Mucosa of descending colon (tissue), 3 donors: Measurements from ENCODE around the gene HPN. TPM values are rescaled to one million over a fixed set of nuclear protein-coding genes. Genes with fewer than 3 reads are reported as not detected.

ENCODE experiments used
- ATAC-seq: fragments of 200-7000 bp; cut with Tn5 transposase; one replicate; pipeline ENCODE4 v1.9.1; 2020; ENCODE audit warnings: mild to moderate bottlenecking, moderate library complexity
- DNase-seq, 3 donors: peaks; one replicate each; pipeline ENCODE4 v3.0.0-alpha.2; 2020
- H3K36me3 ChIP-seq: fragments of 200-600 bp; one replicate; pipeline ENCODE4 v1.8.0; 2021; ENCODE audit warnings: low read depth, mild to moderate bottlenecking
- H3K4me1 ChIP-seq: fragments of 200-600 bp; one replicate; pipeline ENCODE4 v1.8.0; 2021; ENCODE audit warnings: low read depth, mild to moderate bottlenecking
- H3K4me3 ChIP-seq: fragments of 200-600 bp; one replicate; pipeline ENCODE4 v1.8.0; 2021; ENCODE audit warnings: mild to moderate bottlenecking
- H3K9me3 ChIP-seq: fragments of 200-600 bp; one replicate; pipeline ENCODE4 v1.8.0; 2021; ENCODE audit warnings: mild to moderate bottlenecking
- CTCF ChIP-seq: fragments of 200-600 bp; IDR thresholded peaks from one replicate; pipeline ENCODE4 v1.8.0; 2022; ENCODE audit warnings: antibody characterized with exemption, mild to moderate bottlenecking
- intact Hi-C, 2 donors: fragments of 100-400 bp; cut with DNase I in 1 of 2; cut with micrococcal nuclease in 1 of 2; formaldehyde crosslinking; loops; one replicate each; pipeline versions ENCODE4 v1.11.0 to v1.11.1; 2022; cut with DNase I, micrococcal nuclease
- total RNA-seq, 3 donors: library from RNA; stranded (reverse); fragmentation: NEBNext Ultra II Directional in 2 of 3; extraction: Animal tissue kit (Norgen Biotek cat#: 25700) in 2 of 3; gene quantifications; one replicate each; pipeline versions ENCODE4 v1.2.1 to v1.2.4, GENCODE V29; 2021 to 2023
- donor health status: DM: no; HTN: no; CAD: no; lungs with moderate emphysema.
- donor health status: DM: no; HTN: no; CAD: no.
- donor health status: DM: no; HTN: yes; CAD: no.

The HPN gene
- total RNA-seq, 3 donors from 2014 or later, result 0.54 to 0.94 TPM; not detected in 1

- DNase-seq, result no peak
- H3K4me1 ChIP-seq, result peaks cover 3% of the 10 kb centered on the region
- intact Hi-C loops, result no loop called here
- no peak overlapping the region for H3K4me3 ChIP-seq
- no peak for ATAC-seq
- H3K9me3 ChIP-seq, result no peaks in the 10 kb centered on the region
- TF ChIP-seq CTCF, result no peak
- H3K36me3 ChIP-seq, result no peaks in the 10 kb centered on the region
Observed at GRCh38 chr19:35090160-35090505, 48.6 kb downstream of the HPN start.

- peak in 1 of 3 donors; percentile 76 for DNase-seq
- Histone ChIP-seq H3K4me1 (peaks cover 3% of the 10 kb centered on the region), H3K9me3 (no peaks in the 10 kb centered on the region), H3K4me3 (no peak overlapping the region), H3K36me3 (no peaks in the 10 kb centered on the region)
- peak; percentile 28 for TF ChIP-seq CTCF
- ATAC-seq, result peak; percentile 87
- intact Hi-C loops, result no loop called here
Observed at GRCh38 chr19:35090506-35091214, 49.1 kb downstream of the HPN start.

- DNase-seq, result no peak
- Histone ChIP-seq H3K36me3 (no peaks in the 10 kb centered on the region), H3K9me3 (no peaks in the 10 kb centered on the region), H3K4me1 (peaks cover 3% of the 10 kb centered on the region), H3K4me3 (no peak overlapping the region)
- no peak for TF ChIP-seq CTCF
- ATAC-seq, result no peak
- intact Hi-C loops, result no loop called here
Observed at GRCh38 chr19:35093430-35093829, 51.9 kb downstream of the HPN start.

GRCh38 chr19:35093941-35094647 lies 52.6 kb downstream of the HPN start:
- no peaks in the 10 kb centered on the region for H3K9me3 ChIP-seq
- no peaks in the 10 kb centered on the region for H3K36me3 ChIP-seq
- intact Hi-C loops, result no loop called here
- DNase-seq (peak in 1 of 3 donors; percentile 3), ATAC-seq (no peak)
- no peak overlapping the region for H3K4me3 ChIP-seq
- H3K4me1 ChIP-seq, result peaks cover 3% of the 10 kb centered on the region
- TF ChIP-seq CTCF, result no peak

GRCh38 chr19:35094656-35095055 lies 53.1 kb downstream of the HPN start:
- no peaks in the 10 kb centered on the region for H3K9me3 ChIP-seq
- no peaks in the 10 kb centered on the region for H3K36me3 ChIP-seq
- H3K4me1 ChIP-seq, result peaks cover 3% of the 10 kb centered on the region
- no peak for TF ChIP-seq CTCF
- intact Hi-C loops, result no loop called here
- H3K4me3 ChIP-seq, result no peak overlapping the region
- DNase-seq (no peak), ATAC-seq (no peak)
